ENCODE measurements around the gene GPD2. TPM values are rescaled to one million over a fixed set of nuclear protein-coding genes. Genes with fewer than 3 reads are reported as not detected.
A peak's percentile ranks its signal among the peaks of the same experiment; 100 is the strongest.

The GPD2 gene
- total RNA-seq, 4 donors from 2014 or later: 72.4 to 89.2 (median 79.6) TPM

DNA sequence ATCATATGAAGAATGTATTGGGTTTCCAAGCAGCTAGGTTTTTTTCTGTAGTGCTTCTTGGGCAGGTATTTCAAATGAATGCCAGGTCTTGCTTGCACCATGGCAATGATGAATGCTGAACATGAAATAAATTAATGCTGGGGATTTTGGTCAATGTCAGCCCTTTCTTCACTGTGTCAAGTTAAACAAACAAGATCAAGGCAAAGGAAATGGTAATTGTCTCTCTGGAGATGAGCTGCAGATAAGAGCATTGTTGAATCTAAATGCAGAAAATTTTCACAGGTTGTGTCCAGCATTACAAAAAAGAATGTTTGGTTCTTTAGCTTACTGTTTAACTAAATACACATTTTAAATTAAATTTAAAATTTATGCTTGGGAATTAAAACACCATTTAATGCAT lies 144.3 kb downstream of the GPD2 start:
- Histone ChIP-seq H3K4me1 (peaks cover 0 to 12% (median 0%) of the 10 kb centered on the region in 4 donors), H3K27me3 (no peaks in the 10 kb centered on the region), H3K36me3 (peaks cover 0 to 20% (median 0%) of the 10 kb centered on the region in 3 donors), H3K27ac (no peak overlapping the region), H3K9me3 (no peaks in the 10 kb centered on the region), H3K4me3 (no peak overlapping the region)
- no peak for DNase-seq (ENCODE audit: low spot score in 2 of 2)
- TF ChIP-seq EP300 (IDR thresholded peaks at IDR 0.05): no peak
- TF ChIP-seq POLR2A (IDR thresholded peaks at IDR 0.05): no peak
- TF ChIP-seq CTCF (IDR thresholded peaks at IDR 0.05): no peak

DNA sequence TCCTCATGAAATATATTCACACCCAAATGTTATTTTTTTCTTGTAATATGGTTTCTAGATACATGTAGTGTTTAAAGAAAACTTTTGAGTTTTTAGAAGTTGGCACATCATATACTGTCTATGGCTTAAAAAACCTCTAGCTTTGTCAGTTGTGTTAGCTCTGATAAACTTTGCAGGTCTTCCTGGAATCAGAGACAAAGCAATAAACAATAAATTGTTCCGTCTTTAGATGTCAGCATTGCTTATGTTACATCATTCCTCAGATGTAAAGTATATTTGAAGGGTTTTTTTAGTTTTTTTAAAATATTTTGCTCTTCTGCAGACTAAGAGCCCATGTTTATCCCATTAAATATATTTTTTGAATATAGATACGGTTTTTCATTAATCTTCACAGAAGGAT lies 145.1 kb downstream of the GPD2 start:
- Histone ChIP-seq H3K36me3 (peaks cover 0 to 20% (median 0%) of the 10 kb centered on the region in 3 donors), H3K9me3 (no peaks in the 10 kb centered on the region), H3K27me3 (no peaks in the 10 kb centered on the region), H3K27ac (no peak overlapping the region), H3K4me3 (no peak overlapping the region), H3K4me1 (peaks cover 0 to 12% (median 0%) of the 10 kb centered on the region in 4 donors)
- TF ChIP-seq POLR2A (IDR thresholded peaks at IDR 0.05) (no peak), EP300 (IDR thresholded peaks at IDR 0.05) (no peak)
- no peak for DNase-seq (ENCODE audit: low spot score in 2 of 2)
- WGBS, 2 donors: 74 to 78% methylated on average over 2 of the region's 2 CpGs

- Histone ChIP-seq H3K27ac (peak overlapping the region in 1 of 4 donors; percentile 6), H3K36me3 (no peaks in the 10 kb centered on the region), H3K4me3 (no peak overlapping the region), H3K9me3 (no peaks in the 10 kb centered on the region), H3K27me3 (no peaks in the 10 kb centered on the region), H3K4me1 (peaks cover 0 to 29% (median 4%) of the 10 kb centered on the region in 4 donors)
- no peak for TF ChIP-seq POLR2A (IDR thresholded peaks at IDR 0.05)
- no peak for TF ChIP-seq CTCF (IDR thresholded peaks at IDR 0.05)
- TF ChIP-seq EP300 (IDR thresholded peaks at IDR 0.05): no peak
- no peak for DNase-seq (ENCODE audit: low spot score in 2 of 2)
- 97 to 100% methylated on average over 1 of the region's 1 CpG for WGBS, 2 donors
Measured at GRCh38 chr2:156585457-156585856, 149.3 kb downstream of the GPD2 start.

- no peak for DNase-seq (ENCODE audit: low spot score in 2 of 2)
- H3K27ac ChIP-seq: no peak overlapping the region
- H3K27me3 ChIP-seq: no peaks in the 10 kb centered on the region
- H3K36me3 ChIP-seq: no peaks in the 10 kb centered on the region
- WGBS, 2 donors: 41 to 53% methylated on average over 2 of the region's 2 CpGs
- H3K4me3 ChIP-seq: no peak overlapping the region
- peaks cover 0 to 20% (median 6%) of the 10 kb centered on the region in 4 donors for H3K4me1 ChIP-seq
- TF ChIP-seq EP300 (IDR thresholded peaks at IDR 0.05): no peak
- no peak for TF ChIP-seq POLR2A (IDR thresholded peaks at IDR 0.05)
- no peaks in the 10 kb centered on the region for H3K9me3 ChIP-seq
Measured at GRCh38 chr2:156586621-156587020, 150.4 kb downstream of the GPD2 start.

- 19% methylated on average over 10 of the region's 10 CpGs for WGBS, 2 donors
- TF ChIP-seq CTCF (IDR thresholded peaks at IDR 0.05): peak; percentile 39 to 73 (median 42)
- no peak for TF ChIP-seq POLR2A (IDR thresholded peaks at IDR 0.05)
- TF ChIP-seq EP300 (IDR thresholded peaks at IDR 0.05): peak in 1 of 2 donors; percentile 30
- H3K4me1 ChIP-seq: peaks cover 0 to 25% (median 6%) of the 10 kb centered on the region in 4 donors
- peak overlapping the region; percentile 35 to 75 (median 59) for H3K27ac ChIP-seq
- no peak for DNase-seq (ENCODE audit: low spot score in 2 of 2)
- no peaks in the 10 kb centered on the region for H3K27me3 ChIP-seq
- no peaks in the 10 kb centered on the region for H3K9me3 ChIP-seq
- no peaks in the 10 kb centered on the region for H3K36me3 ChIP-seq
- H3K4me3 ChIP-seq: no peak overlapping the region
Measured at GRCh38 chr2:156589381-156590079, 153.4 kb downstream of the GPD2 start.

- Histone ChIP-seq H3K27me3 (no peaks in the 10 kb centered on the region), H3K4me1 (peaks cover 0 to 25% (median 6%) of the 10 kb centered on the region in 4 donors), H3K4me3 (no peak overlapping the region), H3K9me3 (no peaks in the 10 kb centered on the region), H3K27ac (peak overlapping the region; percentile 35 to 75 (median 59)), H3K36me3 (no peaks in the 10 kb centered on the region)
- WGBS, 2 donors: 35 to 47% methylated on average over 2 of the region's 2 CpGs
- TF ChIP-seq CTCF (IDR thresholded peaks at IDR 0.05) (no peak), EP300 (IDR thresholded peaks at IDR 0.05) (no peak), POLR2A (IDR thresholded peaks at IDR 0.05) (no peak)
- no peak for DNase-seq (ENCODE audit: low spot score in 2 of 2)
Measured at GRCh38 chr2:156590085-156590739, 154.0 kb downstream of the GPD2 start.
